ENCODE measurements around the gene RRAS2. TPM values are rescaled to one million over a fixed set of nuclear protein-coding genes. Genes with fewer than 3 reads are reported as not detected.

The RRAS2 gene
- total RNA-seq, 1 donor from 2014 or later: 150 TPM

- Mint-ChIP-seq H3K27ac (ENCODE audit: unreplicated experiment) (no peak overlapping the region), H3K36me3 (ENCODE audit: low read depth, unreplicated experiment) (peaks cover 10% of the 10 kb centered on the region), H3K9me3 (ENCODE audit: unreplicated experiment) (peaks cover 2% of the 10 kb centered on the region), H3K27me3 (ENCODE audit: low read depth, unreplicated experiment) (peaks cover 3% of the 10 kb centered on the region), H3K4me1 (ENCODE audit: low read depth, unreplicated experiment) (peaks cover 17% of the 10 kb centered on the region), H3K4me3 (ENCODE audit: unreplicated experiment) (no peak overlapping the region)
- H3K36me3 ChIP-seq (ENCODE audit: insufficient read depth, low read length): no peaks in the 10 kb centered on the region
- H3K4me1 ChIP-seq (ENCODE audit: insufficient read depth, low read length): no peaks in the 10 kb centered on the region
- no peak for FAIRE-seq
- H3K9me3 ChIP-seq (ENCODE audit: insufficient read depth, low read depth, low read length): no peaks in the 10 kb centered on the region
- TF ChIP-seq EZH2 (IDR thresholded peaks at IDR 0.05; ENCODE audit: insufficient read depth, low read length) (no peak), CTCF (IDR thresholded peaks at IDR 0.05; ENCODE audit: insufficient read depth, low read depth, low read length) (no peak)
- no peak overlapping the region for H3K9ac ChIP-seq (ENCODE audit: low read length)
- no peak overlapping the region for H2AFZ ChIP-seq (ENCODE audit: low read depth, low read length)
- no peaks in the 10 kb centered on the region for H3K27me3 ChIP-seq (ENCODE audit: insufficient read depth, low read length)
- DNase-seq (ENCODE audit: low read depth): peak; percentile 29
- no peaks in the 10 kb centered on the region for H4K20me1 ChIP-seq (ENCODE audit: insufficient read depth, low read length)
- H3K4me2 ChIP-seq (ENCODE audit: low read length): peak overlapping the region; percentile 9
- H3K27ac ChIP-seq (ENCODE audit: low read depth, low read length): no peak overlapping the region
- no peak overlapping the region for H3K4me3 ChIP-seq (ENCODE audit: insufficient read depth, low read depth, low read length)
- no peaks in the 10 kb centered on the region for H3K79me2 ChIP-seq (ENCODE audit: insufficient read depth, low read length)
These were observed 100.6 kb downstream of the RRAS2 start for GRCh38 chr11:14258221-14258935.

- Mint-ChIP-seq H3K27me3 (ENCODE audit: low read depth, unreplicated experiment) (peaks cover 10% of the 10 kb centered on the region), H3K9me3 (ENCODE audit: unreplicated experiment) (no peaks in the 10 kb centered on the region), H3K4me1 (ENCODE audit: low read depth, unreplicated experiment) (peaks cover 14% of the 10 kb centered on the region), H3K27ac (ENCODE audit: unreplicated experiment) (no peak overlapping the region), H3K36me3 (ENCODE audit: low read depth, unreplicated experiment) (no peaks in the 10 kb centered on the region), H3K4me3 (ENCODE audit: unreplicated experiment) (no peak overlapping the region)
- H3K27me3 ChIP-seq (ENCODE audit: insufficient read depth, low read length): peaks cover 4% of the 10 kb centered on the region
- no peaks in the 10 kb centered on the region for H3K79me2 ChIP-seq (ENCODE audit: insufficient read depth, low read length)
- no peak overlapping the region for H3K27ac ChIP-seq (ENCODE audit: low read depth, low read length)
- H3K36me3 ChIP-seq (ENCODE audit: insufficient read depth, low read length): no peaks in the 10 kb centered on the region
- no peak for FAIRE-seq
- DNase-seq (ENCODE audit: low read depth): no peak
- no peaks in the 10 kb centered on the region for H4K20me1 ChIP-seq (ENCODE audit: insufficient read depth, low read length)
- H3K4me2 ChIP-seq (ENCODE audit: low read length): no peak overlapping the region
- no peaks in the 10 kb centered on the region for H3K4me1 ChIP-seq (ENCODE audit: insufficient read depth, low read length)
- H2AFZ ChIP-seq (ENCODE audit: low read depth, low read length): no peak overlapping the region
- no peak overlapping the region for H3K4me3 ChIP-seq (ENCODE audit: insufficient read depth, low read depth, low read length)
- no peaks in the 10 kb centered on the region for H3K9me3 ChIP-seq (ENCODE audit: insufficient read depth, low read depth, low read length)
- H3K9ac ChIP-seq (ENCODE audit: low read length): no peak overlapping the region
- TF ChIP-seq CTCF (IDR thresholded peaks at IDR 0.05; ENCODE audit: insufficient read depth, low read depth, low read length) (no peak), EZH2 (IDR thresholded peaks at IDR 0.05; ENCODE audit: insufficient read depth, low read length) (no peak)
These were observed 103.8 kb downstream of the RRAS2 start for GRCh38 chr11:14255238-14255534.

GRCh38 chr11:14254533-14255237, 104.3 kb downstream of the RRAS2 start:
- Mint-ChIP-seq H3K9me3 (ENCODE audit: unreplicated experiment) (no peaks in the 10 kb centered on the region), H3K27me3 (ENCODE audit: low read depth, unreplicated experiment) (peaks cover 10% of the 10 kb centered on the region), H3K4me3 (ENCODE audit: unreplicated experiment) (no peak overlapping the region), H3K27ac (ENCODE audit: unreplicated experiment) (no peak overlapping the region), H3K36me3 (ENCODE audit: low read depth, unreplicated experiment) (no peaks in the 10 kb centered on the region), H3K4me1 (ENCODE audit: low read depth, unreplicated experiment) (peaks cover 14% of the 10 kb centered on the region)
- Histone ChIP-seq H3K27ac (ENCODE audit: low read depth, low read length) (no peak overlapping the region), H3K36me3 (ENCODE audit: insufficient read depth, low read length) (no peaks in the 10 kb centered on the region), H3K27me3 (ENCODE audit: insufficient read depth, low read length) (peaks cover 4% of the 10 kb centered on the region), H4K20me1 (ENCODE audit: insufficient read depth, low read length) (no peaks in the 10 kb centered on the region), H3K79me2 (ENCODE audit: insufficient read depth, low read length) (no peaks in the 10 kb centered on the region), H3K9me3 (ENCODE audit: insufficient read depth, low read depth, low read length) (no peaks in the 10 kb centered on the region), H3K4me3 (ENCODE audit: insufficient read depth, low read depth, low read length) (no peak overlapping the region), H2AFZ (ENCODE audit: low read depth, low read length) (no peak overlapping the region), H3K4me2 (ENCODE audit: low read length) (no peak overlapping the region), H3K4me1 (ENCODE audit: insufficient read depth, low read length) (no peaks in the 10 kb centered on the region), H3K9ac (ENCODE audit: low read length) (no peak overlapping the region)
- DNase-seq (ENCODE audit: low read depth) (no peak), FAIRE-seq (no peak)
- TF ChIP-seq EZH2 (IDR thresholded peaks at IDR 0.05; ENCODE audit: insufficient read depth, low read length): no peak

Measured in astrocyte (in vitro differentiated cells and primary cell).